Naive B cell (primary cell): ENCODE measurements around the gene PREP. TPM values are rescaled to one million over a fixed set of nuclear protein-coding genes. Genes with fewer than 3 reads are reported as not detected.

ENCODE experiments used
- ATAC-seq, 2 donors: fragments of 150-1000 bp; cut with Tn5 transposase; 2 replicates each; pipeline ENCODE4 v1.10.0; 2021; ENCODE audit warnings: low read depth in 2 of 2, mild to moderate bottlenecking in 2 of 2, moderate library complexity in 2 of 2
- DNase-seq: peaks from one replicate; pipeline ENCODE4 v3.0.0; 2022
- H3K27ac Mint-ChIP-seq, 6 donors: one replicate each; pipeline ENCODE4 v1.8.0; 2020 to 2022; ENCODE audit warnings: mild to moderate bottlenecking in 6 of 6, mixed read lengths in 6 of 6, moderate library complexity in 5 of 6, inconsistent platforms in 2 of 6
- H3K27me3 Mint-ChIP-seq, 3 donors: one replicate each; pipeline ENCODE4 v1.8.0; 2021 to 2022; ENCODE audit warnings: mixed read lengths in 3 of 3, mild to moderate bottlenecking in 1 of 3
- H3K36me3 Mint-ChIP-seq, 2 donors: one replicate each; pipeline ENCODE4 v1.8.0; 2020 to 2022; ENCODE audit warnings: mixed read lengths in 2 of 2, inconsistent platforms in 1 of 2, mild to moderate bottlenecking in 1 of 2
- H3K4me1 Mint-ChIP-seq, 3 donors: one replicate each; pipeline ENCODE4 v1.8.0; 2020 to 2022; ENCODE audit warnings: mixed read lengths in 3 of 3, inconsistent platforms in 1 of 3, mild to moderate bottlenecking in 1 of 3, moderate library complexity in 1 of 3
- H3K4me3 Mint-ChIP-seq, 8 donors: one replicate each; pipeline ENCODE4 v1.8.0; 2020 to 2022; ENCODE audit warnings: mild to moderate bottlenecking in 8 of 8, mixed read lengths in 8 of 8, moderate library complexity in 8 of 8, inconsistent platforms in 2 of 8
- H3K9me3 Mint-ChIP-seq, 7 donors: one replicate each; pipeline ENCODE4 v1.8.0; 2020 to 2022; ENCODE audit warnings: mixed read lengths in 7 of 7, mild to moderate bottlenecking in 5 of 7, inconsistent platforms in 2 of 7, moderate library complexity in 1 of 7
- polyA plus RNA-seq, 6 donors: library from polyadenylated mRNA; unstranded; fragments of 300-500 nt; fragmentation: Illumina TruSeq; gene quantifications; one replicate each; pipeline ENCODE4 v1.2.3, GENCODE V29; 2021; ENCODE audit warnings: low read depth in 6 of 6

Gene PREP
- polyA plus RNA-seq, 6 donors from 2014 or later: 14.0 to 25.8 (median 22.8) TPM

DNA sequence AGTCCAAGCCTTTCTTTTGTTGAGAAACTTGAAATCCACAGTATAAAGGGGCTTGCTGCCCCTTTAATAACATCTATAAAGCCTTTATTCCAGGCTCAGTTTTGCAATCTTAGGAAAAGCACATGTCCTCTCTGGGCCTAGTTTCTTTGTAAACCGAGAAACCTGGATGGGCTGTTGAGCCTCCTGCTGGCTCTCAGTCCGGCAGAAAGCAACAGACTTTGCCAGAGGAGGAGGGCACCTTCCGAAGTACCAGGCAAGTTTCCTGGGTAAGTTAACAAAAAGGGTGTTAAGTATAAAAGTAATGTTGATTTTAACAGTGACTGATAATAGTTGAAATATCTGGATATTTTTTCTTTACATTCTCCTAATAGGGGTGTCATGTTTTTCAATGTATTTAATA is 124.1 kb downstream of the PREP start:
- Mint-ChIP-seq H3K4me3 (no peak overlapping the region), H3K36me3 (peaks cover 53 to 70% of the 10 kb centered on the region in 2 donors), H3K4me1 (no peaks in the 10 kb centered on the region), H3K27ac (no peak overlapping the region), H3K9me3 (peaks cover 0 to 2% (median 0%) of the 10 kb centered on the region in 7 donors), H3K27me3 (no peaks in the 10 kb centered on the region)
- ATAC-seq (no peak), DNase-seq (no peak)

DNA sequence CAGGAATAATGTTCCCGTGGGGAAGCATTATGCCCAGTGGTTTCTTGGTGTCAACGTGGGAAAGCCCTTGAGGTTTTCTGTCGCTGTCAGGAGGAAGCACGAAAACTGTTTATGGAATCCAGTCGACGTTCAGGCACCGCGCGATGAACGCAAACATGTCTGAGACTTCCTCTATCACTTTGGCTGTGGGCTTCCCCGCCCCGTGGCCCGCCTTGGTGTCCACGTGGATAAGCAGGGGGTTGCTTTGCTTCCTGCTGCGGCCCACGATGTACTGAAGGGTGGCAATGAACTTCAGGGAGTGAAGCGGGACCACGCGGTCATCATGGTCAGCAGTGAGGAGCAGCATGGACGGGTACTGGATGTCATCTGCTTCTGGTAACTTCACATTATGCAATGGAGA is 124.8 kb downstream of the PREP start:
- ATAC-seq: no peak

DNA sequence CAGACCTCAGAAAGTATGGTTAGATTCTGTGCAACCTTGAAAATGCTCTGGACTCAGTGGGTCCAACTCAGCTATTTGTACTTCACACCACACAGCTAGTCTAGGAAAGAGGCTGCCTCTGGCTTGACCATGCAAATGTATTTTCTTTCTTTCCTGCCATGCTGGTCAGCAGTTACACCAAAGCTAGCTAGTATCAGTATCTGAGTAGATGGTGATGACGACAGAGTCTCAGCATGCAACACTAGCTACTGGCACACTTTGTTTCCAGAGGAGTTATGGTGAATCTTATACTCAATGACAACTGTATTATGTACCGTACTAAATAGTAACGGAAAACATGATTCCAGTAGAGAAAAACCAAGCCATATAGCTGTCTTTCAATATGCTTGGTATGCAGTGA is 126.5 kb downstream of the PREP start:
- Mint-ChIP-seq H3K4me3 (no peak overlapping the region), H3K27ac (no peak overlapping the region), H3K9me3 (peaks cover 0 to 2% (median 0%) of the 10 kb centered on the region in 7 donors), H3K36me3 (peaks cover 36 to 56% of the 10 kb centered on the region in 2 donors), H3K27me3 (no peaks in the 10 kb centered on the region), H3K4me1 (no peaks in the 10 kb centered on the region)
- no peak for DNase-seq
- no peak for ATAC-seq

More for the DNA sequence above, 124.8 kb downstream of the PREP start:
- peaks cover 52 to 69% of the 10 kb centered on the region in 2 donors for H3K36me3 Mint-ChIP-seq
- peaks cover 0 to 2% (median 0%) of the 10 kb centered on the region in 7 donors for H3K9me3 Mint-ChIP-seq
- H3K27me3 Mint-ChIP-seq: no peaks in the 10 kb centered on the region
- DNase-seq: no peak
- H3K4me1 Mint-ChIP-seq: no peaks in the 10 kb centered on the region
- H3K4me3 Mint-ChIP-seq: no peak overlapping the region
- H3K27ac Mint-ChIP-seq: no peak overlapping the region

DNA sequence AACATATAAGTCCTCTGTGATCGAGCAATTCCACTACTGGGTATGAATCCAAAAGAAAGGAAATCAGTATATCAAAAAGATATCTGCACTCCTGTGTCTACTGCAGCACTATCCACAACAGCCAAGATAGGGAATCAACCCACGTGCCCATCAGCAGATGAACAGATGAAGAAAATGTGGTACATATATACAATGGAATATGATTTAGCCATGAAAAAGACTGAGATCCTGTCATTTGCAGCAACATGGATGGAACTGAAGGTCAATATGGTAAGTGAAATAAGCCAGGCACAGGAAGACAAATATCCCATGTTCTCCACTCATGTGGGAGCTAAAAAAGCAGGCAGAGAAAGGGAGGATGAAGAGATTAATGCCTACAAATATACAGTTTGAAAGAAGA is 127.3 kb downstream of the PREP start:
- ATAC-seq: no peak
- H3K9me3 Mint-ChIP-seq: peaks cover 0 to 2% (median 0%) of the 10 kb centered on the region in 7 donors
- peak overlapping the region in 2 of 6 donors; percentile 15 to 22 for H3K27ac Mint-ChIP-seq
- H3K27me3 Mint-ChIP-seq: no peaks in the 10 kb centered on the region
- no peak overlapping the region for H3K4me3 Mint-ChIP-seq
- peaks cover 33 to 49% of the 10 kb centered on the region in 2 donors for H3K36me3 Mint-ChIP-seq
- no peak for DNase-seq
- no peaks in the 10 kb centered on the region for H3K4me1 Mint-ChIP-seq

DNA sequence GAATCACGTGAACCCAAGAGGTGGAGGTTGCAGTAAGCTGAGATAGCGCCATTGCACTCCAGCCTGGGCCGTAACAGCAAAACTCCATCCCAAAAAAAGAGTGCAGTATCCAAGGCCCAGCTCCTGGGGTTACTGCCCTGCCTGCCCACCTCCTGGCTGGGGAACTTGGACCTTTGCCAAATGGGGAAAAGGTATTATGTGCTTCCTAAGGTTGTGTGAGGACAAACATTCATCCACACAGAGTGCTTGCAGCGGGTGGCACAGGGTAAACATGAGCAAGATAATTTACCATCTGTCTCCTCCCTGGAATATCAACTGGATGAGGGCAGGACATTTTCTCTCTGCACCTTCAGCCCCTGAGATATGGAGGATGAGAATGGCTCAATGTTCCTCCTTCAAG is 128.2 kb downstream of the PREP start:
- Mint-ChIP-seq H3K4me1 (no peaks in the 10 kb centered on the region), H3K27ac (no peak overlapping the region), H3K4me3 (no peak overlapping the region), H3K27me3 (no peaks in the 10 kb centered on the region), H3K36me3 (peaks cover 33 to 42% of the 10 kb centered on the region in 2 donors), H3K9me3 (peaks cover 0 to 2% (median 0%) of the 10 kb centered on the region in 7 donors)
- DNase-seq (no peak), ATAC-seq (no peak)

DNA sequence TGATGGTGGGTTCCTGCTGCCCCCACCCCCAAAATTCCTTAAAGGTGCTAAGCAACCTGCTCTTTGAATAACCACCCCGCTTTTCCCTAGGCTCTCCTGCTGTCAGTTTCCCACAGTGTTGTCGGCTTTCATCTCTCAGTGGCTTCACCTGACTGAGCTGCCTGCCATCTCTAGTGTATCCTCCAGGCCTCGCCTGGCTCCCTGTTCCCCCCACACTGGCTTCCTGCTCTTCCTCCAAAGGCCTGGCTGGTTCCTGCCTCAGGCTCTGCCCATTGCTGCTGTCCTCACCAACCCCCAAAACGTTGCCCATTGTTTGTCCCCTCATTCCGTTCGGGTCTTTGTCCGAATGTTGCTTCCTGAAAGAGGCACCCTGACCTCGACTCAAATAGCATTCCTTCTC is 129.3 kb downstream of the PREP start:
- Mint-ChIP-seq H3K9me3 (peaks cover 0 to 2% (median 0%) of the 10 kb centered on the region in 7 donors), H3K4me3 (no peak overlapping the region), H3K27ac (peak overlapping the region in 1 of 6 donors; percentile 10), H3K36me3 (peaks cover 33% of the 10 kb centered on the region in 2 donors), H3K4me1 (no peaks in the 10 kb centered on the region), H3K27me3 (no peaks in the 10 kb centered on the region)
- DNase-seq: no peak
- no peak for ATAC-seq

DNA sequence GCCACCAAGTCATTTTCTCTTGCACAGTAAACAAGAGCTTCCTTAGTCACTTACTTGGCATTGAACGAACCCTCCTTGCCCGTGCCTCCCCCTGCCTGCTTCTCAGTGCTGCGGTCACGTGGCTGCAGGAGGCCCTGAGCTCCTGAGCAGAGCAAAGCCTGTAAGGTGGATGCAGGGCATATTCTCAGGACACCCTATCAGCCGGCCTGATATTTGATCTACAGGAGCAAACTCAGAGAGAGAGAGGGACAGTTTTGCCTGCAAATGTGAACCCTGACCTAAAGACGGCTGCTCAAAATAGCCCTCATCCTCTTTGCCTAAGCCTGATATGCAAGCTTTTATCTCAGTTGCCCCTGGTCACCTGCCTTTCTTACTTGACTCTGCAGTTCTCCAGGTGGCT is 130.1 kb downstream of the PREP start:
- no peak for DNase-seq
- no peaks in the 10 kb centered on the region for H3K4me1 Mint-ChIP-seq
- no peak for ATAC-seq
- H3K9me3 Mint-ChIP-seq: peaks cover 0 to 2% (median 0%) of the 10 kb centered on the region in 7 donors
- H3K27me3 Mint-ChIP-seq: no peaks in the 10 kb centered on the region
- H3K27ac Mint-ChIP-seq: peak overlapping the region in 2 of 6 donors; percentile 44 to 49
- H3K36me3 Mint-ChIP-seq: peaks cover 25% of the 10 kb centered on the region in 2 donors
- H3K4me3 Mint-ChIP-seq: no peak overlapping the region

DNA sequence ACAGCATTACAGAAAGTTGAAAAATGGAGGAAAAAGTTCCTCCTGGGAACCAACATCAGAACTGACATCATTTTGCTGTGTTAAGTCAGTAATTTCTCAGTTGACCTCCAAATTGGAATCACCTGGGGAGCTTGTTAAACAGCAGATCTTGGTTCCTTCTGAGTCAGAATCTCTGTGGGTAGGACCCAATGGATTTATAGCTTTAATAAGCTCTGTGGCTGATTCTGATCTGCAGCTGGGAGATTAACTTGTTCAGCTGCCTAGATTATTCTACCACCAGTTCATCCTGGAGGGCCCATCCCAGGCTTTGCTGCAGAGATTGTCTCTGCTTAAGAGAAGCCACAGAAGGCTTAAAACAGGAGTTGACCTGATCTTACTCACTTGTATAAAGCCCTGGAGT is 132.4 kb downstream of the PREP start:
- no peak overlapping the region for H3K4me3 Mint-ChIP-seq
- peaks cover 8 to 9% of the 10 kb centered on the region in 2 donors for H3K36me3 Mint-ChIP-seq
- H3K4me1 Mint-ChIP-seq: no peaks in the 10 kb centered on the region
- peaks cover 0 to 14% (median 5%) of the 10 kb centered on the region in 7 donors for H3K9me3 Mint-ChIP-seq
- H3K27ac Mint-ChIP-seq: no peak overlapping the region
- H3K27me3 Mint-ChIP-seq: peaks cover 0 to 6% (median 0%) of the 10 kb centered on the region in 3 donors
- DNase-seq (no peak), ATAC-seq (no peak)

DNA sequence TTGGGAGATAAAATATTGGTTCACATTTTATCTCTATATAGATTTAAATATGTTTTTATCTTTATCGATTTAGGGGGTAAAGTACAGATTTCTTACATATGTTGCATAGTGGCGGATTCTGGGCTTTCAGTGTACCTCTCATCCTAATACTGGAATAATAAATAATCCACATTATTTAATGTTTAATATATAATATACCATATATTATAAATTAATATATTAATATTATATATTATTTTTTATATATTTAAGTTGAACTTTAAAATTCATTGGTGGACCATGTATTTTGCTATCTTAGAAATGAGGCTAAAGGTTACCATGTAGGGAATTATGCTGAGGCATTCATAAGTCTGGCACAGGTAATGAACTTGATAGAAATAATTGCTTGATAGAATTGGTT is 133.5 kb downstream of the PREP start:
- no peak for DNase-seq
- Mint-ChIP-seq H3K27me3 (peaks cover 0 to 6% (median 2%) of the 10 kb centered on the region in 3 donors), H3K36me3 (peaks cover 6 to 7% of the 10 kb centered on the region in 2 donors), H3K9me3 (peaks cover 0 to 14% (median 6%) of the 10 kb centered on the region in 7 donors), H3K4me1 (no peaks in the 10 kb centered on the region), H3K27ac (no peak overlapping the region), H3K4me3 (no peak overlapping the region)
- no peak for ATAC-seq

DNA sequence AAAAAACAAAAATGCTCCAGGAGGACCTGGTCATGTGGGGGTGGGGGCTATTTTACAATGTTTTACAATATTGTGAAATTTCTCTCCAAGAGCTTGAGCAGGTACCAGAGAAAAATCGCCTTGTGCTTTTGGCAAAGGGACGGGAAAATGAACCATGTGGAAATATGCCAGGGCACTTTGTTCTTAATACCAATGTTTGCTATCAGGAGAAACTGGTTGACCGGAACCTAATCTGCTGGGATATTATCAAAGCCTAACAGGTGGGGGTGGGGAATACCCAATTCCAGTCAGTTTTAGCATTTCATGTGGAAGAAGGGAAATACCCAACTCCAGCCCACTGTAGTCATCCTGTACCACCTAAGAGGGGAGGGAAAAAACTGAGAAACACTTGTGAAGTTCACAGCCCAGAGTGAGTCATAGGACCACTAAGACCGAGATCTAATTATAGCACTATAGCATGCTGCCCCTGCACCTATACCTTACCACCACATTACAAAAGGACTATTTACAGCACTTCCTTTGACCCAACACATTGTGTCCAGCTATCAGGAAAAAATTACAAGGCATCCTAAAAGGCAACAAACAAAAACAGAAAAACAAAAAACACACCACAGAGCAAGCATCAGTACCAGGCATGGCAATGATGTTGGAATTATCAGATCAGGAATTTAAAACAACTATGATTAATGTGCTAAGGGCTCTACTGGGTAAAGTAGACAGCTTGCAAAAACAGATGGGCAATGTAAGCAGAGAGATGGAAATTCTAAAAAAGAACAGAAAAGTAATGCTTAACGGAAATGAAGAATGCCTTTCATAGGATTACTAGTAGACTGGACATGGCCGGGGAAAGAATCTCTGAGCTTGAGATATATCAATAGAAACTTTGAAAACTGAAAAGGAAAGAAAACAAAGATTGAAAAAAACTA is 138.9 kb downstream of the PREP start:
- H3K4me1 Mint-ChIP-seq: no peaks in the 10 kb centered on the region
- H3K9me3 Mint-ChIP-seq: peaks cover 0 to 14% (median 7%) of the 10 kb centered on the region in 7 donors
- peaks cover 6 to 7% of the 10 kb centered on the region in 2 donors for H3K36me3 Mint-ChIP-seq
- H3K4me3 Mint-ChIP-seq: no peak overlapping the region
- no peak for ATAC-seq
- peaks cover 13 to 19% (median 16%) of the 10 kb centered on the region in 3 donors for H3K27me3 Mint-ChIP-seq
- H3K27ac Mint-ChIP-seq: no peak overlapping the region
- no peak for DNase-seq

DNA sequence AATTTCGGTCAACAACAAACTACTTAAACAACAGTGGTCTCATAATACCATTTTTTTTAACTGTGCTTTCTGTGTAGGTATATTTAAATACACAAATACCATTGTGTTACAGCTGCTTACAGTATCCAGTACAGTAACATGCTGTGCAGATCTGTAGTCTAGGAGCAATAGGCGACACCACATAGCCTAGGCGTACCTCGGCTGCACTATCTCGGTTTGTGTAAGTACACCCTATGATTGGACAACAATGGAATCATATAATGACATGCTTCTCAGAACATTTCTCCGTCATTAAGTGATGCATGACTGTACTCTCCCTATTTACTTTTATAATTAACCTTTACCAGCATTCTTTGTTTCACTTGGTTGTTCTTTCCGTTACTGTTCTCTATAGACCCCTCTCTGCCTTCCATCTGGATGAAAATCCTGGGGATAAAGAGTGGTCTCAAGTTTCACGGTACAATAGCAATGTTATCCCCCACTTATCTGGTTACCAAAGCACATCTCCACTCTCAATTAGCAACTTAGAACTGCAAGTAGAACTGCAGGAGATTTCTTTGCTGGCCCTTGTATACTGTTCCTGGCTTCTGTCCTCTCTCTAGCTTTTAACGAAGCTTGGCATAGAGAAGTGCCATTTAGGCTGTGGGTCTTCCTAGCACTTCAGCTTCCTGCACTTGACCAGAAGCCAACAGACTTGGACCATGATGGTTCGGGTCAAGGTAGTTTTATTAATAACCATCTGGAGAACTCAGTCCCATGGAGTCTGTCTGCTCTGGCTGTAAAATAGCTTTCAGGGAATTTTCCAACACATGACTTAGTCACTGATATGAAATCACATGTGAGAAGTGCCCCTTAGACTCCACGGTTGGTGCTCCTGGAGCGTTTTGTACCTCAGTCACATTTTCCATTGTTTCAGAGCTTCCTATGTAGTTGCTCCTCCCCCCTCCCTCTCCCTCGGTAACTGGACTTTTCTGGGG is 142.7 kb downstream of the PREP start:
- peaks cover 14 to 35% (median 16%) of the 10 kb centered on the region in 3 donors for H3K27me3 Mint-ChIP-seq
- H3K36me3 Mint-ChIP-seq: no peaks in the 10 kb centered on the region
- no peaks in the 10 kb centered on the region for H3K4me1 Mint-ChIP-seq
- no peak overlapping the region for H3K27ac Mint-ChIP-seq
- ATAC-seq (no peak), DNase-seq (no peak)
- no peak overlapping the region for H3K4me3 Mint-ChIP-seq
- peaks cover 0 to 5% (median 2%) of the 10 kb centered on the region in 7 donors for H3K9me3 Mint-ChIP-seq

DNA sequence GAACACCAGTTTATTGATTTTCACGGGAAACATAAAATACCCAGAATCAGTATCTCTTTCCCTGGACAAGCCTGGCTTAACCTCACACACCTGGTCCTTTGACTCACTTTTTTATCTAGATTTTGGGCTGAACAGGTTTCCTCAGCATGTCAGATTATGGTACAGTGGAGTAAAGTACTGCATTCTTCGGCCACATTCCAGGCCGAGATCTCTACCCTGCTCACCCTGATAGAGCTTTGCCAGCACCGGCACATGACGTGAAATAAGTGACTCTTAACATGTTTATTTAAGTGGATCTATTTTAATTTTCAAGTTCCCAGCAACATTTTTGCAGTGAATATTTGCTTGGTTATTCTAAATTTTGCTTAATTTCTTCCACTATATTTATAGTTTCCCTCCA is 144.1 kb downstream of the PREP start:
- no peak for DNase-seq
- ATAC-seq: no peak
- no peak overlapping the region for H3K27ac Mint-ChIP-seq
- peaks cover 9 to 37% (median 14%) of the 10 kb centered on the region in 3 donors for H3K27me3 Mint-ChIP-seq
- no peak overlapping the region for H3K4me3 Mint-ChIP-seq
- H3K9me3 Mint-ChIP-seq: peaks cover 0 to 9% (median 1%) of the 10 kb centered on the region in 7 donors
- no peaks in the 10 kb centered on the region for H3K4me1 Mint-ChIP-seq
- no peaks in the 10 kb centered on the region for H3K36me3 Mint-ChIP-seq

DNA sequence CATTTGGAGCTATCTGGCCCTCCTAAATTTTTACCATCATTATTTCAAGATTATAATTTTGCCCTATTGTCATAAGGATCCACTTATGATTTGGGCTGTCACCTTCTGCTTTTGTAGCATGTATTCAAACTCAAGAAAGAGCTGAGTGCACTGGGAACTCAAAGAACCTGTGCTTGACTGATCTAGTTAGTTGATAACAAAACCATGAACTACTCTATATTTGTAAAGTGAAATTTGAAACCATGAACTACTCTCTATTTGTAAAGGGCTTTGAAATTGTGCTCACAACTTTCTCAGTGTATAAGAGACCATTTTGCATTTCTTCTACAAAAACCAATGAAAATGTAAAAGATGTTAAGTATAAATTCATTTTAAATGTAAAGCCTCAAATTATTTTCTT is 145.5 kb downstream of the PREP start:
- no peak for ATAC-seq
- DNase-seq: no peak
- Mint-ChIP-seq H3K36me3 (no peaks in the 10 kb centered on the region), H3K4me1 (no peaks in the 10 kb centered on the region), H3K27ac (no peak overlapping the region), H3K4me3 (no peak overlapping the region), H3K27me3 (peaks cover 11 to 37% (median 14%) of the 10 kb centered on the region in 3 donors), H3K9me3 (peaks cover 0 to 9% (median 0%) of the 10 kb centered on the region in 7 donors)
